ENCODE results near the gene OSBP. TPM values are rescaled to one million over a fixed set of nuclear protein-coding genes. Genes with fewer than 3 reads are reported as not detected.

OSBP gene
- total RNA-seq, 1 experiment from 2014 or later = 43.8 TPM

GRCh38 chr11:59600234-59600633 is 15.3 kb downstream of the OSBP start:
- CTCF ChIA-PET = no interaction called here
- peaks cover 21% of the 10 kb centered on the region; the same call in 1 of the 2 replicates for H3K79me2 ChIP-seq (ENCODE audit: insufficient read depth, low read length)

DNA sequence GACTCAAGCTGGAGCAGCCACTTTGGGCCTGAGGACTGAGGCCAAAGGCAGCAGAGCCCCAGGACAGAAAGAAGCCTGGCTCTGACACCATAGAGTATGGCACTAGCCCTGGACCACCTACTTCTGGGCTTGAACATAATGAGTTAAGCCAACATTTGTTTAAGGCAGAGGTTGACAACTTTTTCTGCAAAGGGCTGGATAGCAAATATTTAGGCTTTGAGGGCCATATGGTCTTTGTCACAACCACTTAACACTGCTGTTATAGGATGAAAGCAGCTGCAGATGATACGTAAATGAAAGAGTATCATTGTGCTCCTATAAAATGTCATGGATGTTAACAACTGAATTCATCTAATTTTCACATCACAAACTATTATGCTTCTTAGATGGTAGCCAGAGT is 16.6 kb downstream of the OSBP start:
- Histone ChIP-seq H3K9ac (ENCODE audit: low read length) (no peak overlapping the region), H3K4me1 (ENCODE audit: control insufficient read depth in 1 of 2, insufficient read depth in 2 of 2, low read length in 2 of 2) (no peaks in the 10 kb centered on the region), H3K9me3 (ENCODE audit: control insufficient read depth in 1 of 2, insufficient read depth in 1 of 2, low read depth in 1 of 2, low read length in 2 of 2) (no peaks in the 10 kb centered on the region), H3K4me2 (ENCODE audit: low read length) (no peak overlapping the region), H3K36me3 (ENCODE audit: control insufficient read depth in 1 of 2, insufficient read depth in 2 of 2, low read length in 2 of 2) (peaks cover 54 to 57% of the 10 kb centered on the region in 2 experiments), H3K9me2 (ENCODE audit: insufficient read depth) (no peaks in the 10 kb centered on the region), H3K27ac (ENCODE audit: low read depth, low read length) (no peak overlapping the region), H3K4me3 (replicated peaks in 1 of 2; ENCODE audit: low read depth in 1 of 2, low read length in 2 of 2) (no peak overlapping the region), H4K20me1 (ENCODE audit: insufficient read depth) (no peaks in the 10 kb centered on the region), H3K79me2 (ENCODE audit: insufficient read depth, low read length) (peaks cover 16% of the 10 kb centered on the region; the same call in 1 of the 2 replicates), H3K27me3 (ENCODE audit: insufficient read depth, low read length) (no peaks in the 10 kb centered on the region), H2AFZ (ENCODE audit: low read depth, low read length, poor library complexity, severe bottlenecking) (no peak overlapping the region)
- CTCF ChIA-PET = no interaction called here
- no peak for ATAC-seq
- no peak for DNase-seq (ENCODE audit: low read depth, low spot score)
- intact Hi-C loops (cut with micrococcal nuclease) = no loop called here
- RAD21 ChIA-PET (ENCODE audit: low non-redundant PET in 1 of 2, low total read pairs in 2 of 2, uncharacterized antibody in 2 of 2, unreplicated experiment in 2 of 2) = no interaction called here
- POLR2A ChIA-PET = no interaction called here
- BruUV-seq (replicated peaks) = no TSS peak
- no peak for TF ChIP-seq REST (IDR thresholded peaks at IDR 0.05; ENCODE audit: low read depth)
- TF ChIP-seq YY1 (IDR thresholded peaks at IDR 0.05; ENCODE audit: extremely low read depth, insufficient replicate concordance, low read depth, low read length) = no peak
- no peak for TF ChIP-seq CBX3 (IDR thresholded peaks at IDR 0.05; ENCODE audit: low read depth)
- no peak for TF ChIP-seq ELF1 (IDR thresholded peaks at IDR 0.05; ENCODE audit: borderline replicate concordance, low read depth)
- no peak for TF ChIP-seq ZNF274 (IDR thresholded peaks at IDR 0.05; ENCODE audit: low read depth, low read length)
- TF ChIP-seq EZH2phosphoT487 (IDR thresholded peaks at IDR 0.05; ENCODE audit: borderline replicate concordance) = no peak
- TF ChIP-seq, protein P1, sequence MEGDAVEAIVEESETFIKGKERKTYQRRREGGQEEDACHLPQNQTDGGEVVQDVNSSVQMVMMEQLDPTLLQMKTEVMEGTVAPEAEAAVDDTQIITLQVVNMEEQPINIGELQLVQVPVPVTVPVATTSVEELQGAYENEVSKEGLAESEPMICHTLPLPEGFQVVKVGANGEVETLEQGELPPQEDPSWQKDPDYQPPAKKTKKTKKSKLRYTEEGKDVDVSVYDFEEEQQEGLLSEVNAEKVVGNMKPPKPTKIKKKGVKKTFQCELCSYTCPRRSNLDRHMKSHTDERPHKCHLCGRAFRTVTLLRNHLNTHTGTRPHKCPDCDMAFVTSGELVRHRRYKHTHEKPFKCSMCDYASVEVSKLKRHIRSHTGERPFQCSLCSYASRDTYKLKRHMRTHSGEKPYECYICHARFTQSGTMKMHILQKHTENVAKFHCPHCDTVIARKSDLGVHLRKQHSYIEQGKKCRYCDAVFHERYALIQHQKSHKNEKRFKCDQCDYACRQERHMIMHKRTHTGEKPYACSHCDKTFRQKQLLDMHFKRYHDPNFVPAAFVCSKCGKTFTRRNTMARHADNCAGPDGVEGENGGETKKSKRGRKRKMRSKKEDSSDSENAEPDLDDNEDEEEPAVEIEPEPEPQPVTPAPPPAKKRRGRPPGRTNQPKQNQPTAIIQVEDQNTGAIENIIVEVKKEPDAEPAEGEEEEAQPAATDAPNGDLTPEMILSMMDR (IDR thresholded peaks at IDR 0.05 in 2 of 3, conservative IDR thresholded peaks at IDR 0.05 in 1 of 3; ENCODE audit: borderline replicate concordance in 1 of 3, insufficient read depth in 1 of 3, low read depth in 2 of 3, low read length in 2 of 3) = no peak

More at GRCh38 chr11:59600234-59600633, 15.3 kb downstream of the OSBP start:
- H3K27ac ChIP-seq (ENCODE audit: low read depth, low read length) = no peak overlapping the region
- no peak overlapping the region for H3K9ac ChIP-seq (ENCODE audit: low read length)
- ATAC-seq (no peak), DNase-seq (ENCODE audit: low read depth, low spot score) (no peak)
- no peaks in the 10 kb centered on the region for H3K4me1 ChIP-seq (ENCODE audit: control insufficient read depth in 1 of 2, insufficient read depth in 2 of 2, low read length in 2 of 2)
- no peaks in the 10 kb centered on the region for H3K9me3 ChIP-seq (ENCODE audit: control insufficient read depth in 1 of 2, insufficient read depth in 1 of 2, low read depth in 1 of 2, low read length in 2 of 2)
- H4K20me1 ChIP-seq (ENCODE audit: insufficient read depth) = no peaks in the 10 kb centered on the region
- intact Hi-C loops (cut with micrococcal nuclease) = loop anchor here (5.0 kb wide), 1 partner anchor 52 kb away; no protein-coding TSS in a partner anchor
- no peak overlapping the region for H2AFZ ChIP-seq (ENCODE audit: low read depth, low read length, poor library complexity, severe bottlenecking)
- H3K4me2 ChIP-seq (ENCODE audit: low read length) = no peak overlapping the region
- H3K27me3 ChIP-seq (ENCODE audit: insufficient read depth, low read length) = no peaks in the 10 kb centered on the region
- POLR2A ChIA-PET = interaction anchor here (0.7 kb wide), 1 partner anchor 57 kb away, joined by 3 read pairs; no protein-coding TSS in a partner anchor
- TF ChIP-seq, protein P1 (IDR thresholded peaks at IDR 0.05 in 2 of 3, conservative IDR thresholded peaks at IDR 0.05 in 1 of 3; ENCODE audit: borderline replicate concordance in 1 of 3, insufficient read depth in 1 of 3, low read depth in 2 of 3, low read length in 2 of 3) = no peak
- TF ChIP-seq POLR2AphosphoS5 (IDR thresholded peaks at IDR 0.05; ENCODE audit: low read depth, low read length) (no peak), EZH2 (IDR thresholded peaks at IDR 0.05) (no peak), JUND (IDR thresholded peaks at IDR 0.05) (no peak)
- H3K4me3 ChIP-seq (replicated peaks in 1 of 2; ENCODE audit: low read depth in 1 of 2, low read length in 2 of 2) = no peak overlapping the region
- H3K36me3 ChIP-seq (ENCODE audit: control insufficient read depth in 1 of 2, insufficient read depth in 2 of 2, low read length in 2 of 2) = peaks cover 44 to 48% of the 10 kb centered on the region in 2 experiments
- RAD21 ChIA-PET (ENCODE audit: low non-redundant PET in 1 of 2, low total read pairs in 2 of 2, uncharacterized antibody in 2 of 2, unreplicated experiment in 2 of 2) = no interaction called here
- no TSS peak for BruUV-seq (replicated peaks)
- H3K9me2 ChIP-seq (ENCODE audit: insufficient read depth) = no peaks in the 10 kb centered on the region
